CD14-positive monocyte (primary cell): ENCODE measurements around the gene NOS1. TPM values are rescaled to one million over a fixed set of nuclear protein-coding genes. Genes with fewer than 3 reads are reported as not detected.
"Not testable (repeated sequence)": the region's sequence is repeated elsewhere in the genome, so short reads cannot be mapped to it uniquely, and the experiment has no call there.

Experiments used
- DNase-seq, 3 donors: peaks; one replicate each; pipeline ENCODE4 v3.0.0-alpha.2; 2011 to 2022
- H2AFZ ChIP-seq: 2 replicates; pipeline ENCODE4 v1.6.0; 2012; ENCODE audit warnings: mild to moderate bottlenecking, low read depth, low read length, inconsistent platforms; ENCODE audit not compliant: insufficient read depth, poor library complexity, severe bottlenecking
- H3K27ac ChIP-seq, 2 donors: 1 replicate in 1 of 2; 2 replicates in 1 of 2; pipeline ENCODE4 v1.5.1; 2012 to 2013; ENCODE audit warnings: low read length in 2 of 2, control low read depth in 1 of 2, inconsistent platforms in 1 of 2, low read depth in 1 of 2, mild to moderate bottlenecking in 1 of 2
- H3K27me3 ChIP-seq, 2 donors: one replicate each; pipeline versions ENCODE4 v1.6.0 to v1.6.1; 2011 to 2013; ENCODE audit warnings: low read length in 2 of 2; ENCODE audit not compliant: control insufficient read depth in 2 of 2, insufficient read depth in 2 of 2
- H3K36me3 ChIP-seq, 2 donors: replicated peaks in 1 of 2; 1 replicate in 1 of 2; 2 replicates in 1 of 2; pipeline versions ENCODE4 v1.5.1 to v1.6.1; 2012 to 2013; ENCODE audit warnings: low read length in 2 of 2, control low read depth in 1 of 2, inconsistent platforms in 1 of 2, mild to moderate bottlenecking in 1 of 2; ENCODE audit not compliant: insufficient read depth in 2 of 2, control insufficient read depth in 1 of 2
- H3K4me1 ChIP-seq, 2 donors: 1 replicate in 1 of 2; 2 replicates in 1 of 2; pipeline versions ENCODE4 v1.5.1 to v1.6.1; 2012 to 2013; ENCODE audit warnings: low read length in 2 of 2, control low read depth in 1 of 2, inconsistent platforms in 1 of 2, mild to moderate bottlenecking in 1 of 2, moderate library complexity in 1 of 2; ENCODE audit not compliant: insufficient read depth in 2 of 2, control insufficient read depth in 1 of 2
- H3K4me2 ChIP-seq: replicated peaks from 2 replicates; pipeline ENCODE3; 2012; ENCODE audit warnings: low read length, moderate library complexity, mild to moderate bottlenecking; ENCODE audit not compliant: poor library complexity, severe bottlenecking; ENCODE audit errors: extremely low read depth
- H3K4me3 ChIP-seq, 3 experiments: fragments of 200-600 bp in 1 of 3; sonication (generic) in 1 of 3; replicated peaks in 1 of 3; 1 replicate in 2 of 3; 2 replicates in 1 of 3; pipeline ENCODE4 v1.5.1; 2011 to 2013; ENCODE audit warnings: low read length in 3 of 3, mild to moderate bottlenecking in 3 of 3, control low read depth in 2 of 3, low read depth in 2 of 3, inconsistent platforms in 1 of 3, moderate library complexity in 1 of 3
- H3K79me2 ChIP-seq: 2 replicates; pipeline ENCODE4 v1.6.0; 2012; ENCODE audit warnings: mild to moderate bottlenecking, control low read depth, inconsistent platforms, low read length, moderate library complexity; ENCODE audit not compliant: insufficient read depth
- H3K9ac ChIP-seq: 2 replicates; pipeline ENCODE4 v1.6.0; 2017; ENCODE audit warnings: low read length, mild to moderate bottlenecking; ENCODE audit not compliant: insufficient read depth, poor library complexity, severe bottlenecking
- H3K9me3 ChIP-seq, 2 donors: replicated peaks in 1 of 2; 1 replicate in 1 of 2; 2 replicates in 1 of 2; pipeline versions ENCODE4 v1.5.1 to v1.6.1; 2012 to 2013; ENCODE audit warnings: low read length in 2 of 2, control low read depth in 1 of 2; ENCODE audit not compliant: control insufficient read depth in 1 of 2, insufficient read depth in 1 of 2
- H4K20me1 ChIP-seq: 2 replicates; pipeline ENCODE4 v1.6.0; 2012; ENCODE audit warnings: mild to moderate bottlenecking, low read length, control low read depth, moderate library complexity; ENCODE audit not compliant: insufficient read depth
- H3K27ac Mint-ChIP-seq, 7 donors: one replicate each; pipeline ENCODE4 v1.8.0; 2020; ENCODE audit warnings: mild to moderate bottlenecking in 7 of 7, mixed read lengths in 7 of 7, moderate library complexity in 6 of 7, inconsistent platforms in 2 of 7
- H3K27me3 Mint-ChIP-seq, 3 donors: one replicate each; pipeline ENCODE4 v1.8.0; 2021 to 2022; ENCODE audit warnings: low read depth in 3 of 3, mild to moderate bottlenecking in 3 of 3, mixed read lengths in 3 of 3, moderate library complexity in 3 of 3, inconsistent platforms in 1 of 3
- H3K36me3 Mint-ChIP-seq, 2 donors: one replicate each; pipeline ENCODE4 v1.8.0; 2020; ENCODE audit warnings: mixed read lengths in 2 of 2, inconsistent platforms in 1 of 2, mild to moderate bottlenecking in 1 of 2
- H3K4me1 Mint-ChIP-seq: one replicate; pipeline ENCODE4 v1.8.0; 2020; ENCODE audit warnings: mild to moderate bottlenecking, mixed read lengths
- H3K4me3 Mint-ChIP-seq, 2 donors: one replicate each; pipeline ENCODE4 v1.8.0; 2020; ENCODE audit warnings: mild to moderate bottlenecking in 2 of 2, mixed read lengths in 2 of 2, moderate library complexity in 1 of 2
- H3K9me3 Mint-ChIP-seq, 7 donors: one replicate each; pipeline ENCODE4 v1.8.0; 2020 to 2022; ENCODE audit warnings: mixed read lengths in 7 of 7, mild to moderate bottlenecking in 6 of 7, moderate library complexity in 6 of 7, inconsistent platforms in 2 of 7
- WGBS: methylation state at CpG from one replicate; pipeline ENCODE4 v1.1.5; 2013; ENCODE audit warnings: missing lambda C conversion rate; ENCODE audit not compliant: insufficient coverage; 5-methylcytosine and 5-hydroxymethylcytosine counted together
- intact Hi-C, 2 donors: fragments of 100-400 bp; cut with micrococcal nuclease; formaldehyde crosslinking; loops; one replicate each; pipeline versions ENCODE4 v1.15.0 to v1.15.1; 2023
- polyA plus RNA-seq, 3 donors: library from polyadenylated mRNA; depleted of rRNA in 1 of 3; unstranded in 2 of 3; stranded (reverse) in 1 of 3; fragments of 300-500 nt in 2 of 3; fragments of >200 nt in 1 of 3; fragmentation: Illumina TruSeq in 2 of 3; gene quantifications; 1 replicate in 2 of 3; 2 replicates in 1 of 3; pipeline ENCODE4 v1.2.3, GENCODE V29; 2012 to 2021
- TF ChIP-seq, protein P1 (sequence below): fragments of 200-600 bp; IDR thresholded peaks from one replicate; pipeline ENCODE4 v1.8.0; 2022; ENCODE audit warnings: antibody characterized with exemption, mild to moderate bottlenecking

The NOS1 gene
- polyA plus RNA-seq, 3 donors, result not detected

DNA sequence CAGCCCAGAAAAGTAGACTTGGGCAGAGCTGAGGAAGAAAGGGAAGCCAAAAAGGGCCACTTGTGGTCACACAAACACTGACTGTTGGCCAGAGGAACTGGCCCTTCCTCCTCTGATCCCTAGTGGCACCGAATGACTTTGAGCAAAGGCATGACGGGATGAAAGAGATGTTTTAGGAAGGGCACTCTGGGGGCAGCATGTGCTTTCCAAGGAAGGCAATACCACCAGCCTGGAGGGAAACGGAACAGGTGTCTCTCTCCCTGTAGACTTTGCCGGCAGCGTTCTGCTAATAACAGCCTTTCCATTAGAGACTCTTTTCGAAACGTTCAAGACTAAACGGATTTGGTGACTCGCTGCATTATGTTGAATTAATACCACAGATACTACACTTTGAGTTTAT, 158.9 kb downstream of the NOS1 start:
- intact Hi-C loops, result no loop called here
- Histone ChIP-seq H3K27ac (no peak overlapping the region), H2AFZ (no peak overlapping the region), H4K20me1 (no peaks in the 10 kb centered on the region), H3K79me2 (no peaks in the 10 kb centered on the region), H3K36me3 (no peaks in the 10 kb centered on the region), H3K4me2 (no peak overlapping the region), H3K4me1 (no peaks in the 10 kb centered on the region), H3K9me3 (no peaks in the 10 kb centered on the region), H3K27me3 (no peaks in the 10 kb centered on the region), H3K4me3 (no peak overlapping the region), H3K9ac (no peak overlapping the region)
- DNase-seq, result no peak
- H3K27me3 Mint-ChIP-seq, result peaks cover 5 to 25% (median 12%) of the 10 kb centered on the region in 3 donors
- H3K27ac Mint-ChIP-seq, result no peak overlapping the region
- H3K36me3 Mint-ChIP-seq, result no peaks in the 10 kb centered on the region
- H3K9me3 Mint-ChIP-seq, result peaks cover 0 to 5% (median 2%) of the 10 kb centered on the region in 7 donors
- H3K4me3 Mint-ChIP-seq, result no peak overlapping the region
- H3K4me1 Mint-ChIP-seq, result peaks cover 4% of the 10 kb centered on the region
- WGBS, result 81% methylated on average over 6 of the region's 9 CpGs
- TF ChIP-seq, protein P1, sequence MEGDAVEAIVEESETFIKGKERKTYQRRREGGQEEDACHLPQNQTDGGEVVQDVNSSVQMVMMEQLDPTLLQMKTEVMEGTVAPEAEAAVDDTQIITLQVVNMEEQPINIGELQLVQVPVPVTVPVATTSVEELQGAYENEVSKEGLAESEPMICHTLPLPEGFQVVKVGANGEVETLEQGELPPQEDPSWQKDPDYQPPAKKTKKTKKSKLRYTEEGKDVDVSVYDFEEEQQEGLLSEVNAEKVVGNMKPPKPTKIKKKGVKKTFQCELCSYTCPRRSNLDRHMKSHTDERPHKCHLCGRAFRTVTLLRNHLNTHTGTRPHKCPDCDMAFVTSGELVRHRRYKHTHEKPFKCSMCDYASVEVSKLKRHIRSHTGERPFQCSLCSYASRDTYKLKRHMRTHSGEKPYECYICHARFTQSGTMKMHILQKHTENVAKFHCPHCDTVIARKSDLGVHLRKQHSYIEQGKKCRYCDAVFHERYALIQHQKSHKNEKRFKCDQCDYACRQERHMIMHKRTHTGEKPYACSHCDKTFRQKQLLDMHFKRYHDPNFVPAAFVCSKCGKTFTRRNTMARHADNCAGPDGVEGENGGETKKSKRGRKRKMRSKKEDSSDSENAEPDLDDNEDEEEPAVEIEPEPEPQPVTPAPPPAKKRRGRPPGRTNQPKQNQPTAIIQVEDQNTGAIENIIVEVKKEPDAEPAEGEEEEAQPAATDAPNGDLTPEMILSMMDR, result no peak

DNA sequence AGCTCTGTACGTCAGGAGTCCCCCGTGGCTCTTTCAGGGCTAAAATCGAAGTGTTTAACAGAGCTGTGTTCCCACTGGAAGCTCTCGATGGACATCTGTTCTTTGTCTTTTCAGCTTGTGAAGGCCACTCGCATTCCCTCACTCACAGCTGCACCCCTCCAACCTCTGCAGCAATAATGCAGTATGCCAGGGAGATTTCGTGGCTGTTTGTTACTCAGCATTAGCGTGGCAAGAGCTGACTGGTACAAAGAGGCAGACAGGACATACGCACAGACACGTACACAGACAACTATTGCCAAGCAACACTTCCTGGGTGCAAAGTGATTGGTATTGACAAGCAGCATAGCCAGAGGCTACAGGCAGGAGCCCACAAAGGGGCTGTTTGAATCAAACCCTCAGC, 159.4 kb downstream of the NOS1 start:
- no peak for DNase-seq
- H3K36me3 ChIP-seq, result no peaks in the 10 kb centered on the region
- H3K9ac ChIP-seq, result no peak overlapping the region
- H3K79me2 ChIP-seq, result no peaks in the 10 kb centered on the region
- Mint-ChIP-seq H3K9me3 (peaks cover 0 to 5% (median 2%) of the 10 kb centered on the region in 7 donors), H3K4me3 (no peak overlapping the region), H3K36me3 (no peaks in the 10 kb centered on the region), H3K27ac (no peak overlapping the region), H3K4me1 (peaks cover 4% of the 10 kb centered on the region), H3K27me3 (peaks cover 5 to 23% (median 15%) of the 10 kb centered on the region in 3 donors)
- intact Hi-C loops, result no loop called here
- H3K27me3 ChIP-seq, result no peaks in the 10 kb centered on the region
- TF ChIP-seq, protein P1, result no peak
- H3K27ac ChIP-seq, result no peak overlapping the region
- no peak overlapping the region for H2AFZ ChIP-seq
- H3K9me3 ChIP-seq, result no peaks in the 10 kb centered on the region
- H3K4me1 ChIP-seq, result no peaks in the 10 kb centered on the region
- no peaks in the 10 kb centered on the region for H4K20me1 ChIP-seq
- no peak overlapping the region for H3K4me2 ChIP-seq
- 99% methylated on average over 8 of the region's 9 CpGs for WGBS
- H3K4me3 ChIP-seq, result no peak overlapping the region

DNA sequence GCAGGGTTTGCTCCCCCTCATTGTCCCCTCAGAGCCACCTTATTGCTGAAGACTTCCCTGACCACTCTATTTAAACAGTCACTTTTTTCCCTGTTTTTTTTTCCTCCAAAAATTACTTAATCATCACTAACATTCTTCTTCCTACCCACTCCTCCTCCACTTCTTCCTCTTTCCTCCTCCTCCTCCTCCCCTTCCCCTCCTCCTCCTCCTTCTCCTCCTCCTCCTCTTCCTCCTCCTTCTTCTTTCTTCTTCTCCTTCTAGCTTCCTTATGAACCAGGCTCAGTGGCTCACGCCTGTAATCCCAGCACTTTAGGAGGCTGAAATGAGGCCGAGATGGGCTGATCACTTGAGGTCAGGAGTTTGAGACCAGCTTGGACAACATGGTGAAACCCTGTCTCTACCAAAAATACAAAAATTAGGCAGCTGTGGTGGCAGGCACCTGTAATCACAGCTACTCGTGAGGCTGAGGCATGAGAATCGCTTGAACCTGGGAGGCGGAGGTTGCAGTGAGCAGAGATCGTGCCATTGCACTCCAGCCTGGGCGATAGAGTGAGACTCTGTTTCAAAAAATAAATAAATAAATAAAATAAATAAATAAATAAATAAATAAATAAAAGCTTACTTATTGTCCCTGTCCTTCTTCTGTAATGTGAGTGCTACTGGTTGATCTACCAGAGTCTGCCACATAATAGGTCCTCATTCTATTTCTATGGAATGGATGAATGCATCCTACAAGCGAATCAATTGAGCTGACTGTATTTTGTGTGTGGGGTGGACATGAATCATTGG, 161.3 kb downstream of the NOS1 start:
- intact Hi-C loops, H3K4me3 ChIP-seq, H3K36me3 ChIP-seq, H3K27ac ChIP-seq, H3K4me2 ChIP-seq, H4K20me1 ChIP-seq, H3K9ac ChIP-seq, H2AFZ ChIP-seq, H3K4me1 ChIP-seq, H3K4me1 Mint-ChIP-seq, DNase-seq, H3K9me3 ChIP-seq, H3K27me3 ChIP-seq, H3K79me2 ChIP-seq, H3K27ac Mint-ChIP-seq, H3K9me3 Mint-ChIP-seq, H3K36me3 Mint-ChIP-seq: not testable (repeated sequence)
- WGBS, result 100% methylated on average over 1 of the region's 8 CpGs
- peak overlapping the region in 1 of 2 donors; percentile 29 for H3K4me3 Mint-ChIP-seq
- peaks cover 10 to 22% (median 12%) of the 10 kb centered on the region in 3 donors for H3K27me3 Mint-ChIP-seq
